Lower leg skin (tissue), 3 donors: ENCODE data around the gene LRRC57.

Source experiments
- CTCF ChIP-seq, 3 donors: fragments of 450-650 bp; IDR thresholded peaks; one replicate each; pipeline ENCODE4 v1.5.1; 2016; ENCODE audit warnings: antibody characterized with exemption in 3 of 3, mild to moderate bottlenecking in 3 of 3, moderate library complexity in 2 of 3
- POLR2A ChIP-seq, 2 donors: fragments of 450-650 bp; IDR thresholded peaks; one replicate each; pipeline ENCODE4 v1.6.1; 2016 to 2017; ENCODE audit warnings: antibody characterized with exemption in 2 of 2, mild to moderate bottlenecking in 1 of 2, moderate library complexity in 1 of 2

- TF ChIP-seq CTCF (IDR thresholded peaks at IDR 0.05) (peak in 1 of 3 donors; percentile 34), POLR2A (IDR thresholded peaks at IDR 0.05) (peak in 1 of 2 donors; percentile 55)
Observed at GRCh38 chr15:42548249-42549031, at the start of gene LRRC57, which contains the start of gene HAUS2.
